Stimulated activated CD4-positive, alpha-beta T cell treated with anti-CD3 and anti-CD28 coated beads, Interleukin-15, amount 100 ng/mL, for 1 hour (primary cell): ENCODE measurements around the gene PDE4D.
"Not testable (repeated sequence)": the region's sequence is repeated elsewhere in the genome, so short reads cannot be mapped to it uniquely, and the experiment has no call there.

Experiments
- DNase-seq, 2 donors: peaks; one replicate each; pipeline ENCODE4 v3.0.0-alpha.2; 2020; ENCODE audit warnings: low read depth in 1 of 2, low spot score in 1 of 2

PDE4D gene

DNA sequence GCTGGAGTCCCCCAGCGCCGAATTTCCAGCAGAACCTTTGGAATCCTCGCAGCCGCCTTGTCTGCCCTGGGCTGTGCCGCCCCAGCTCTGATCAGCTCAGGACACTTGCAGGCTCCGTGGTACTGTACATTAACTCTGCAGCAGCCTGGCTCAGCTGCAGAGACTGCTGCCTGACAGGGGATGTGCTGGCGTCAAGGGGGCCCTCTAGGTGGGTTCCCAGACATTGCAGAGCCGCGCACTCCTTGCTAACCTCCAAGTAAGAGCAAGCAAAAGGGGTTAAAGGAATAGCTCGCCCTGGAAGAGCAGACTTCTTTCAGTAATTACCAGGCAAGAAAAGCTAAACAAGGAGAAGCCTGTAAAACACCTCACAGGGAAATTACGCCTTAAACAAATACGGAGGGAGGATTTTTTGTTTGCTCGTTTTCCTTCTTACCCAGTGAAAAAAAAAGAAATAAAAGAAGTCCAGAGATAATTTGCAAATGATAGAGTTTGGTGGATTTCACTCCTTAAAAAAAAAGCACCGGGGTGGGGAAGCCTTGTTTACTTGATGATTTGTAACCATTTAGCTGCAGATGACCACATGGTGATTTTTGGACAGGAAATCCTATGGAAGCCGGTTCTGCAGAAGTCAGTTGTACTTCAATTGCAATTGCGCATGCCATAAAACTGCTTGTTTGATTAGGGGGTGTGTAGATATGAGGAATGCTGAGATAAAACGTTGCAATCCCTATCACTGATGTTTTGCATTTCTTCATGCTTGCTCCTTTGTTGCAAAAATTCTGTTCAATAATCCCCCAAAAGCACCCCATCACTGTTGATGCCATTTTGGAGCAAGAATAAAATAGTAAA is 305.8 kb downstream of the PDE4D start:
- no peak for DNase-seq

GRCh38 chr5:59586841-59587240 is 306.7 kb downstream of the PDE4D start:
- no peak for DNase-seq

DNA sequence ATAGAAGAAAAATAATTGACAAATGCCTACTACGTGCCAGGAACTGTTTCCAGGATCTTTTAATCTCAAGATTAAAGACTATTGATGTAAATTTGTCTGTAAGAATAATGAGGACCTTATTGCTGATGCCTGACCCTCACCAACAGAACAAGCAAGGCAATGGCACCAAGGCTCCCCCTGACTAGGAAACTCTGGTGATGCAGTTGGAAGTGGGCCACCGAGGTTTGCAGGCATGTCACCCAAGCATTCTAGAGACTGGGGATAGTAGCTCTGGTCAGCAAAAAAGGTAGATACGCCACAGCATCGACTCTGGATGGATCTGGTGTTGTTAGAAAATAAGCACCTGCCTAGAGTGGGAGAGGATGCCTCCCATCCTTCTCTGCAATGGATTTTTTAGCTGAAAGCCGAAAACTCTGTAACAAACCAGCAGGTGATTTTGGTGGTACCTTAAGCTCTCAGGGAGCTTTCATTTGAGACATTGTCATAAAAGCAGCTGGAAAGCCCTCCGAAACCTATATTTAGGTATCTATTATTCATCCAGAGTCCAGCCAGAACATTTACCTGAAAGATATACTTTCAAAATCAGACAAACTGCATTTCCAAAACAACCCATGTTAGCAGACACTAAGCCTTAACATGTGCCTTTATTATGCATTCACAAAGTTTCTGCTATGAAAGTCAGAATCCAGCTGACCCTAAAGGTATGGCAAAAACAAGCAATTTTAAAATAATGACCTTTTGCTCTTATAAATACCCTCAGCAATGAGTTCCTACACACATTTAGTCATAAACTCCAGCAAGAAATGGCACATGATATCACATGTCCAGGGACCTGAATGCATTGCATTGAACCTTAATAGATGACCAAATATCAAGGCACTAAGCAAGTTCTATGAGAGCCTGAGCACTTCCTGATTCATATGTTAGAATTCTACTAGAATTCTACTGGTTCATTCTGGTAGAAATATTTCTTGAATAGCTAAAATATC is 308.4 kb downstream of the PDE4D start:
- DNase-seq: no peak

DNA sequence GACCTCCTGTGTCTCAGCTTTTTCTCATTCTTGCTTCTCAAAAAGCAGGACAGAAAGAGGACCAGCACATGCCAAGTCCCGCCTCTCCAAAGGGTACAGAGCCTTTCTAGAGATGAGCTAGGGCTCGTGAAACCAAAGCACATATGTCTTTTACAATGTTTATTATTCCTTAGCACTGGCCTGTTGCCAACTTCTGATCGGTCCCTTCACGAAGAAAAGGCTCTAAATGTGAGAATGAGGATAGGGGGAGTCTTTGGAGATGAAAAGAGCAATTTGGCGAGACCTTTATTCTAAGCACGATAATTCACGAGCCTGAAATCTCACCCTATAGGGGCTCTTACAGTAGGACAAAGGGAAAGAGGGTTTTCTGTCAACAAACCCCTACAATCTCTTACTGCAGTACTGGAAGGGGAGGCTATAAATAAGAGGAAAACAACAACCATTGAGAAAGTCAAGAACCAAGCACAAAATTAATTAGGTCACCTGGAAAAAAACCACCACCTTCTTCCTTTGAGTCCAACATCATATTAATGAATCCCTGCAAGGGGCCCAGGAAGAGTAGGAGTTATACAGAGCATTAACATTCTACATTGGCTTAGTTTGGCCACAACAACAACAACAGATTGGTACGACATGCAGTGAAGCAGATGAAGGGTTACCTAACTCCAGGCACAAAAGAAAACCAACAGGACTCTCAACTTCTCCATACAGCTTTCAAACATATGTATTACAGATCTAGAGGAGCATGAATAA is 309.5 kb downstream of the PDE4D start:
- no peak for DNase-seq

- no peak for DNase-seq
Observed at GRCh38 chr5:59583151-59583809, 310.2 kb downstream of the PDE4D start.

DNA sequence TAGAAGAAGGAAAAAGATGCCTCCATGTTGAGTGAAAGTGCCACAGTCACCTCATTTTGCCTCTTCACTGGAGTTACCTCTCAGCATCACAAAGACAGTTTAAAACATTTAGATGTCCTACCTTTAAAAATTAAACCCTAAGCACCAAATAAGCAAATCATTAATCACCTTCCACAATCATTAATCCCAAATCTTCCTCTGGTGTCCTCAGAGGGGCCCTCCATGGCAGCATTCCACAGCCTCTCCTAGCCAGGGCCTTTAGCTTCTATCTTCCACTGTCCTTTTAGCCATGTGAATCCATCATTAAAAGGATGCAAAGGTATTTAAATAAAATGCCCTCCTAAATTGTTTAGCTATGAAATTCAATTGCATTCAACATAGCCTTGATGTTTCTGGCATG is 310.8 kb downstream of the PDE4D start:
- DNase-seq: no peak

DNA sequence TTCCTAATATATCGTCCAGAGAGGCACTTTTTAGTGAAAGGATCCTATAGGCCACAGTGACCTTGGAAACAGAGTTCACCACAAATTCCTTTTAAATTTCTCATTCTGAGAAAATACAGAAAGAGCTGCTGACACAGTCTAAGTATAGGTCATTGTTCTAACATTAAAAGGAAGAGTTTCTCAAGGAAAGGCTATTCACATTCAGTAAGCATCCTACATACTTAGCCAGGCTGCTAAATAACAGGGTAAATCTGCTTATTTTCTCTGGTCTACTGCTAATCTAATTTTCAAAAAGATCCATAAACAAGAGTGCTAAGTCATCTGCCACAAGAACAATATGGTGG is 313.7 kb downstream of the PDE4D start:
- DNase-seq: no peak

- DNase-seq: no peak
Observed at GRCh38 chr5:59579101-59579823, 314.3 kb downstream of the PDE4D start.

DNA sequence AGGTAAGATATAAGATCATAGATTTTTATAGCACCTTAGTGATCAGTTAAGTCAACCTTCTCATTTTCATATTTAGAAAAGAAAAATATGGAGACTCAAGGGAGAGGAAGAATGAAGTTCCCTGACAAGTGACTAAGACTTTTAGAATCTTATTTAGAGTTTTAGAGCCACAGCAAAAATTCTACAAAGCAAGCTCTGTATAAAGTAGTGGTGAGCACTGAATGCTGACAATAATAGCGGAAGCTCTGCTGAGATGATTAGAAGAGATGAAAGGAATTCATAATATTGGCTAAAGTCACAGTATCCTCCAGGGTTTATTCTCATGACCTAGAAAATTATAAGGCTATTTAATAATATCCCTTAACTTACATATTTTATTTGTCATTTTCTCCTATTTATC is 316.0 kb downstream of the PDE4D start:
- DNase-seq: no peak

- no peak for DNase-seq
Observed at GRCh38 chr5:59575648-59576445, 317.7 kb downstream of the PDE4D start.

DNA sequence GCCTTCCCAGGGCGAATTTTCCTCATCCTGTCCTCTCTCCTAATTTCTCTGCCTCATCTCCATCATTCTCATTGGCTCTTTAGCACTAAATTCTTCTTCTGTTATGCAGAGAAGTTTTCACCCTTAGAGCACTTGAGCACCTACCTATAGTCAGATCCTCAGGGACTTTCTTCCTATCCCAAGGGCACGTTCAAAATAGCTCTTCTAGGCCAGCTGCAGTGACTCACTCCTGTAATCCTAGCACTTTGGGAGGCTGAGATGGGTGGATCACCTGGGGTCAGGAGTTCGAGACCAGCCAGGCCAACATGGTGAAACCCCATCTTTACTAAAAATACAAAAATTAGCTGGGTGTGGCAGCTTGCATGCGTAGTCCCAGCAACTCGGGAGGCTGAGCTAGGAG is 320.0 kb downstream of the PDE4D start:
- not testable (repeated sequence) for DNase-seq

DNA sequence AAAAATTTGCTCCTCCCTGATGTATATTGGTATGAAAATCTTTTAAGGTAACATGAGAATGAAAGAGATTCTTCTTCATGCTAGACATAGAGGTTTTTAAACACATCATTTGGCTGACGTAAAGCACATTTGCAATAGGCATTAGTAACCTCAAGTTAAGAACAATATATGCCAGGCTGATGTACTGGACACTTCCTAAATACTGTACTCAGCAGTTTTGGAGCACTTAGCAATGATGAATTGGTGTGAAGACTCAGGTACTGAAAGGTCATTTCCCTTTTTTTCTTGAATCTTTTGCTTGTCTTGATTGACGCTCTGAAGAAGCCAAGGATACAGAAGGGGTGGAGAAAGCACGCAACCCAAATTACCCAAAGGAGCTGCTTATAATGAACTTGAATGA is 322.5 kb downstream of the PDE4D start:
- no peak for DNase-seq

DNA sequence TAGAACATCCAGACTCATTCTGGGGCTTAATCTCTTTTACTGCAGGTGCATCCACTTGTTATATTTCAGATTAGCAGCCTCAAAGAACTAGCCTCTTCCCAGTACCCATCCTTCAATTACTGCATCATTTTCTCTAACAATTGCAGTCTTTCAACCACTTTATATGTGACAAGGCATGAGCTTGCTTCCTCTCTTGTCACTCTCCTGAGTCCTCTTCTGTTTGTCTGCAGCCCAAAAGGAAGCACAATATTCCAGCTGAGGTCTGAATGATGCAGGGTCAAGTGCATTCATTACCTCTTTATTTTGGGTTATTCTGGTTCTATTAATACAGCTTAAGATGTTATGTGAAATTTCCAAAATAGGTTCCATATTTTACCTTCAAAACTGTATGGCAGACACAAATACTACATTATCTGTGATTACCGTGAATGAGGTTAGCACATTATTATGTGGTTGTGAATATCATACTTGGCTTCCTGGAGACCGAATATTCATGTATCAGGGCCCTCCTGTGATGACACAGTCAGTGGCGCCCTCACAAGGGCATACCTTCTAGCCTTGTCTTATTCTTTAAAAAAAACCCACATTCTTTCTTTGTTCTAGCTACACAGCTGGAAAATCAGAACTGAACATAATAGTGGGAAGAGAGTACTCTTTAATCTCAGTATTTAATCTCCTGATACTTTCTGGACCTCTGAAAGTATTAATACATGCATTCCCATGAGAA is 323.8 kb downstream of the PDE4D start:
- DNase-seq: no peak

- no peak for DNase-seq
Observed at GRCh38 chr5:59569158-59569557, 324.4 kb downstream of the PDE4D start.

DNA sequence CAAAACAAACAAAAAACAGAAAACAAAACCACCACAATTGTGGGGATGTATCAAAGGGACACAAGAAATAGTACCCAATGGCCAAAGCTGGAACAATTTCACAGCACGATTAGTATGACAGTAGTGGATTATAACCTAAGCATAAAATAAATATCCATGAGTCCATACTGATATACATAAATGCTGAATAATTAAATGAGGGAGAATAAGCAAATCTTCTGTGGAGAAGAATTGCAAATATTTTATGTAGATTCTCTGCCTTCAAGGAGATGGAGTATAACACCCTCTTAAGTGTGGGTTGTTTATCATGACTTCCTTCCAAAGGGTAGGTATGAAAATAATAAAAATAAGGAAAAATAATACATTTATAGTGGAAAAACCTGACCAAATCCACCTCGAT is 325.4 kb downstream of the PDE4D start:
- no peak for DNase-seq

GRCh38 chr5:59565551-59565950 is 328.0 kb downstream of the PDE4D start:
- no peak for DNase-seq

- no peak for DNase-seq
Observed at GRCh38 chr5:59564895-59565294, 328.6 kb downstream of the PDE4D start.

DNA sequence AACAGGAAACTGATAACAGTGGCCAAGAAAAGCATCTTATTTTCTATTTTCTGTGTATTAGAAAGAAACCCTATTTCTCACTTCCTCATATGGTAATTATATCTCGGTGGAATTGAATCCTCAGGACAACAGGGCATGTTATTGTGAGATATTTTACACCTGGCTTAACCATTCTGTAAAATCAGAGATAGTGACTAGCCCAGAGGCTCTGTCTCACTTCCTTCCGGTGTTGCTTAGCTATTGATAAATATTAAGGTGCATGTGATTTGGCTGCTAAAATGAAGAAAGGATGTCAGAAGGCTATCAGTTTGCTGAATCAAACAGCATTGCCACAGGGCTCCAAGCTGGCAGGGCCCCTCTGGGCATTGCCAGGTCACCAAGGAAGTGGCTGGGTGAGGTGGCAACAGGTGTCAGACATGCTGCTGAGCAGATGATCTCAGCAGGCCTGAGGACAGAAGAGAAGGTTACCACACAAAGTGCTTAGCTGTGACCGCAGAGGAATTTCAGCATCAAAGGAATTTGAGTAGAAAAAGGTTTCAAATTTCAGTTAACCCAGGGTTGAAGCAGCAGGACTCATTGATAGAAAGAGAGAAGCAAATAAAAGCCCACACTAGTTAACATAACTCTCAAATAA is 330.7 kb downstream of the PDE4D start:
- no peak for DNase-seq
